ENCODE measurements around the gene KLHDC8B. TPM values are rescaled to one million over a fixed set of nuclear protein-coding genes. Genes with fewer than 3 reads are reported as not detected.

KLHDC8B gene
- 1.7 and 2.4 TPM in 2 replicates for total RNA-seq (2022)
- percentile 24 among the genes with signal in this experiment for Bru-seq, nascent RNA
- percentile 28 among the genes with signal in this experiment for BruChase-seq, experiment 1, labeled RNA remaining after a 6-hour chase
- percentile 23 among the genes with signal in this experiment for BruChase-seq, experiment 2, labeled RNA remaining after a 2-hour chase
- long read RNA-seq, partial matches to known transcripts: 0 of 2 reads
- long read RNA-seq, other reads (novel, unspliced or antisense): 0 of 2 reads

- intact Hi-C loops (cut with micrococcal nuclease): loop anchor here (1.0 to 5.0 kb wide), 2 partner anchors 126 to 278 kb away; no protein-coding TSS in a partner anchor
- CTCF ChIA-PET: interaction anchor here (0.7 to 2.8 kb wide), 14 partner anchors 9 to 276 kb away, joined by 3 to 20 read pairs (median 4); partner anchors contain the start of gene USP4
- no peaks in the 10 kb centered on the region for H3K27me3 Mint-ChIP-seq (ENCODE audit: insufficient read depth, unreplicated experiment)
- no TSS peak for BruUV-seq (replicated peaks)
- peak; percentile 82 for DNase-seq (ENCODE audit: unreplicated experiment)
- POLR2A ChIA-PET: interaction anchor here (0.6 to 1.7 kb wide), 11 partner anchors 38 to 1121 kb away, joined by 3 to 5 read pairs (median 4); partner anchors contain the start of genes IFRD2, LAMB2 and USP19
- H3K4me3 Mint-ChIP-seq (ENCODE audit: unreplicated experiment): peak within 1 kb of the TSS; percentile 73
- H3K27ac Mint-ChIP-seq (ENCODE audit: low read depth, unreplicated experiment): peak within 1 kb of the TSS; percentile 89
- no peaks in the 10 kb centered on the region for H3K9me3 Mint-ChIP-seq (ENCODE audit: unreplicated experiment)
- H3K36me3 Mint-ChIP-seq (ENCODE audit: insufficient read depth, unreplicated experiment): no peaks in the 10 kb centered on the region
- peaks cover 6% of the 10 kb centered on the region for H3K4me1 Mint-ChIP-seq (ENCODE audit: insufficient read depth, unreplicated experiment)
- peak; percentile 95 for TF ChIP-seq CTCF (IDR thresholded peaks at IDR 0.05; ENCODE audit: unreplicated experiment)
Observed at GRCh38 chr3:49171119-49171774, at the start of gene KLHDC8B. Gene KLHDC8B (plus strand): TSS chr3:49171598. CDS start chr3:49172770, 1,172 bp downstream.

- DNase-seq (ENCODE audit: unreplicated experiment): no peak
- H3K4me1 Mint-ChIP-seq (ENCODE audit: insufficient read depth, unreplicated experiment): peaks cover 6% of the 10 kb centered on the region
- no peaks in the 10 kb centered on the region for H3K9me3 Mint-ChIP-seq (ENCODE audit: unreplicated experiment)
- TF ChIP-seq CTCF (IDR thresholded peaks at IDR 0.05; ENCODE audit: unreplicated experiment): no peak
- H3K4me3 Mint-ChIP-seq (ENCODE audit: unreplicated experiment): no peak overlapping the region
- ChIA-PET CTCF (interaction anchor here (0.5 to 0.8 kb wide), 3 partner anchors 11 to 36 kb away, joined by 3 read pairs; partner anchors contain the start of gene LAMB2), POLR2A (interaction anchor here (0.5 to 3.7 kb wide), 5 partner anchors 10 to 235 kb away, joined by 3 to 70 read pairs (median 15); partner anchors contain the start of genes KLHDC8B, LAMB2, NDUFAF3 and QRICH1)
- no TSS peak for BruUV-seq (replicated peaks)
- peaks cover 70% of the 10 kb centered on the region for H3K36me3 Mint-ChIP-seq (ENCODE audit: insufficient read depth, unreplicated experiment)
- no peaks in the 10 kb centered on the region for H3K27me3 Mint-ChIP-seq (ENCODE audit: insufficient read depth, unreplicated experiment)
- H3K27ac Mint-ChIP-seq (ENCODE audit: low read depth, unreplicated experiment): no peak overlapping the region
- intact Hi-C loops (cut with micrococcal nuclease): no loop called here
Observed at GRCh38 chr3:49122022-49122421, 49.4 kb upstream of the KLHDC8B start.

GRCh38 chr3:49122451-49122850 lies 48.9 kb upstream of the KLHDC8B start:
- no peak for TF ChIP-seq CTCF (IDR thresholded peaks at IDR 0.05; ENCODE audit: unreplicated experiment)
- H3K9me3 Mint-ChIP-seq (ENCODE audit: unreplicated experiment): no peaks in the 10 kb centered on the region
- intact Hi-C loops (cut with micrococcal nuclease): no loop called here
- no TSS peak for BruUV-seq (replicated peaks)
- POLR2A ChIA-PET: no interaction called here
- H3K4me1 Mint-ChIP-seq (ENCODE audit: insufficient read depth, unreplicated experiment): peaks cover 6% of the 10 kb centered on the region
- CTCF ChIA-PET: interaction anchor here (0.7 kb wide), 1 partner anchor 36 kb away, joined by 3 read pairs; no protein-coding TSS in a partner anchor
- no peak for DNase-seq (ENCODE audit: unreplicated experiment)
- H3K4me3 Mint-ChIP-seq (ENCODE audit: unreplicated experiment): no peak overlapping the region
- H3K27ac Mint-ChIP-seq (ENCODE audit: low read depth, unreplicated experiment): no peak overlapping the region
- no peaks in the 10 kb centered on the region for H3K27me3 Mint-ChIP-seq (ENCODE audit: insufficient read depth, unreplicated experiment)
- peaks cover 75% of the 10 kb centered on the region for H3K36me3 Mint-ChIP-seq (ENCODE audit: insufficient read depth, unreplicated experiment)

GRCh38 chr3:49122886-49123545 lies 48.4 kb upstream of the KLHDC8B start:
- POLR2A ChIA-PET: interaction anchor here (1.0 kb wide), 1 partner anchor 55 kb away, joined by 3 read pairs; no protein-coding TSS in a partner anchor
- TF ChIP-seq CTCF (IDR thresholded peaks at IDR 0.05; ENCODE audit: unreplicated experiment): no peak
- intact Hi-C loops (cut with micrococcal nuclease): no loop called here
- no peak for DNase-seq (ENCODE audit: unreplicated experiment)
- no TSS peak for BruUV-seq (replicated peaks)
- H3K4me3 Mint-ChIP-seq (ENCODE audit: unreplicated experiment): no peak overlapping the region
- H3K27me3 Mint-ChIP-seq (ENCODE audit: insufficient read depth, unreplicated experiment): no peaks in the 10 kb centered on the region
- H3K27ac Mint-ChIP-seq (ENCODE audit: low read depth, unreplicated experiment): no peak overlapping the region
- peaks cover 6% of the 10 kb centered on the region for H3K4me1 Mint-ChIP-seq (ENCODE audit: insufficient read depth, unreplicated experiment)
- CTCF ChIA-PET: no interaction called here
- no peaks in the 10 kb centered on the region for H3K9me3 Mint-ChIP-seq (ENCODE audit: unreplicated experiment)
- peaks cover 75% of the 10 kb centered on the region for H3K36me3 Mint-ChIP-seq (ENCODE audit: insufficient read depth, unreplicated experiment)

Data from MCF 10A (cell line).